Hematopoietic multipotent progenitor cell treated with erythropoietin and hydrocortisone succinate and interleukin-3 and kit ligand, for 17 days (in vitro differentiated cells): ENCODE data around the gene PTPMT1.

Source experiments
- DNase-seq: peaks from one replicate; pipeline ENCODE4 v3.0.0-alpha.2; 2015; ENCODE audit warnings: low spot score

The PTPMT1 gene

GRCh38 chr11:47578524-47579494 is 13.4 kb downstream of the PTPMT1 start, which contains the start of the genes KBTBD4 and NDUFS3:
TSS of gene KBTBD4 (minus strand) at chr11:47578970. CDS start at chr11:47578951, 19 bp downstream.
TSS of gene NDUFS3 (plus strand) at chr11:47579074. CDS start at chr11:47579092, 18 bp downstream.
- DNase-seq, result peak; percentile 95

DNA sequence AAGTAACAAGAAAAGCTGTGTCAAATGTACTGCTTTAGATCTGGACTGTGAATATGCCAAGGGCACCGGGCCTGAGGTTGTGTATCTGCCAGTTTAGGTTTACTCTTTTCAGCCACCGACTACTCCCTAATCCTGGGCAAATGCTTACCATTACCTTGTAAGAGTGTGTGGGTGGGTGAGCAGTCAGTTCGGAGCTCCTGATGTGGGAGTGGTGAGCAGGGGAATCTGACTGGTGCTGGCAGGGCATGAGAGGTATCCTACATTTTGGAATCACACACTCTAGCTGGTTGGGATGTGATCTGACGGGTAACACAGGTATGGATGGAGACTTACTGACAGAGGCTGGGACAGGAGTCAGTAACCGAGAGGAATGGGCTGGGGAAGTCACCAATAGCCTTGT is 18.4 kb downstream of the PTPMT1 start:
- no peak for DNase-seq

DNA sequence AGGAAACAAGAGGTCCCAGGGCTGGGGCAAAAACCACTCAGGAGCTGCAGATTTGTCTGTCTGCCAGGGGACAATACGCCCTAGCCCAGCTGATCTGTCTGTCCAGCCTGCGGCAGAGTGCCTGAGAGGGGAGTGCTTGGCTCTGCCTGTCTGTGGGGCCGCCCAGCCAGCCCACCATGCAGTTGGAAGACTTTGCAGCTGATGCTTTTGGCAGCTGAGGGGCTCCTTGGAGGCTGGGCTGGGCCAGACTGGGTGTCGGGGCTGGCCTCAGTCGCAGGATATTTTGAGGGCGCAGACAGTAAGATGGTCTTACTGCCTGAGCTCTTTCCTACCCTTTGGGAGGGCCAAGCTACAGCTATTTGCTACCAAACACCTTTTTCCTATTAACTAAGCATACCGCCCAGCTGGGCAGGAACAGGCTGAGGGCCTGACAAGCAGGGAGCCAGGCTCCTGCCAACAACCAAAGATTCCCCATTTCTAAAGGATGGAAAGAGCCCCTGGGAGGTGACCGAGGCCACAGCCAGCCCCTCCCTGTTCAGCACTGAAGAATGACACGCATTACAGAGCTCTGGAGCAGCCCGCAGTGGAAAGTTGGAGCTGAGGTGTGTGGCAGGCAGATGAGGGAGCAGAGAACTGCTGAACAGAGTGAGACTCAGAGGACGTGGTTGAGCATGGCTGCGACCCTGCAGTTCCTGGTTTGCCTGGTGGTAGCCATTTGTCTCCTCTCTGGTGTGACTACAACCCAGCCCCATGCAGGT is 20.9 kb downstream of the PTPMT1 start, which contains the start of gene FAM180B:
Gene FAM180B (plus strand): TSS at position 581 of the 758 bp plus-strand sequence. CDS start 91 bp downstream, at position 672.
- DNase-seq, result no peak

GRCh38 chr11:47587039-47587716 is 21.8 kb downstream of the PTPMT1 start:
- no peak for DNase-seq

GRCh38 chr11:47587723-47588326 is 22.4 kb downstream of the PTPMT1 start:
- DNase-seq, result no peak

DNA sequence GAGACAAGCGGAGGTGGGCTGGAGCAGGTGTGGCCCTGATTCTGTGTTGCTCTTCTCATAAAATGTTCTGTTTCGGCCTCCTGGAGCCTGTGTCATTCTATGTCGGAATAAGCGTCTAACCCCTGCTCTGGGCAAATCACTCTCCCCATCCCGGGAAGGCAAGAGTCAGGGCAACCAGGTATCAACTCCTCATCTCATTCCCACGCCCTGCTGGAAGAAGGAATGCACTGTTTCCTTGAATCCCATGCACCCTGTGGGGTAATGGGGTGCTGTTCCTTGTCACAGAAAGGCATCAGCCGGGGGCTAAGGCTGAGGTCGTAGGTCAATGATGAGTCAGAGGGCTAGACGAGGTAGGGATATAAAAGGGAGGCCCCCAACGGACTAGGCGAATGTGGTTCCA is 23.7 kb downstream of the PTPMT1 start:
- DNase-seq, result no peak

DNA sequence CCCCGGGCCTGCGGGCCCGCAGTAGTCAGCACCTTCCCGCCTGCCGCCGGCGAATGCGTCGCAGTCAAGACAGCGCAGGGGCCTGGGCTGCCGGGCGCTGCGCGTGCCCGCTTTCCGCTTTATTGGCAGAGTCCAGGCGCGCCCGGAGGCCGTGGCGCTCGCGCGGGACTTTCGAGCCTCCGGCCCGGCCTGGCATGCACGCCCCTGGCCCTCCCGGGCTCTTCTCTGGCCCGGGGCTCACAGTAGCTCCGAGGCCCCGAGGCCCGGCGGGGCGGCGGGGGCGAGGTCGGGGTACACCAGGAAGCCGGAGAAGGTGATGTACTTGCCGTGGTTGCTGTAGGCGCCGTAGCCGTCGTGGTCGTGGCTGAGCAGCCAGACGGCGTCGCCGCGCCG is 24.2 kb downstream of the PTPMT1 start:
- no peak for DNase-seq

- DNase-seq, result no peak
Measured at GRCh38 chr11:47589977-47590861, 24.8 kb downstream of the PTPMT1 start.

- DNase-seq, result no peak
Measured at GRCh38 chr11:47591764-47592163, 26.4 kb downstream of the PTPMT1 start.

GRCh38 chr11:47592251-47592650 is 26.9 kb downstream of the PTPMT1 start:
- DNase-seq, result no peak

GRCh38 chr11:47592970-47593369 is 27.6 kb downstream of the PTPMT1 start:
- DNase-seq, result no peak

DNA sequence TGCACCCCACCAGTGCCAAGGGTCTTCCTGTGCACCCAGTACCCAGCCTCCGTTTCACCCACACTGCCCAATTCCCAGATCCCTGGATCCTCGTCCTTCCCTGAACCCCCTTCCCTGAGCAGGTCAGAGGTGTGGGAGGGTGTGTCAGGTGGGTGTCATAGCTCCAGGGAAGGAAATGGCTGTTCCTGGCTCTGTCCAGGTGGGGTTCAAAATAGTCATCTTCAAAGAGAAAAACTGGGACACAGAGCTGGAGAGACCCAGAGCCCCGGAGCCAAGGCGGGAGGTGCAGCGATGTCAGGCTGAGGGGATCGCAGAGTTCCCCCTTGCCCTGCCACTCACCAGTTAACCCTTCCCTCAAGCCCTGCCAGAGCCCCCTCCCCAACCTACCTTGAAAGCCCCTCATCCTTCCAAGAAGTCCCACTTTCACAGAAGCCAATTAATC is 28.1 kb downstream of the PTPMT1 start:
- no peak for DNase-seq

DNA sequence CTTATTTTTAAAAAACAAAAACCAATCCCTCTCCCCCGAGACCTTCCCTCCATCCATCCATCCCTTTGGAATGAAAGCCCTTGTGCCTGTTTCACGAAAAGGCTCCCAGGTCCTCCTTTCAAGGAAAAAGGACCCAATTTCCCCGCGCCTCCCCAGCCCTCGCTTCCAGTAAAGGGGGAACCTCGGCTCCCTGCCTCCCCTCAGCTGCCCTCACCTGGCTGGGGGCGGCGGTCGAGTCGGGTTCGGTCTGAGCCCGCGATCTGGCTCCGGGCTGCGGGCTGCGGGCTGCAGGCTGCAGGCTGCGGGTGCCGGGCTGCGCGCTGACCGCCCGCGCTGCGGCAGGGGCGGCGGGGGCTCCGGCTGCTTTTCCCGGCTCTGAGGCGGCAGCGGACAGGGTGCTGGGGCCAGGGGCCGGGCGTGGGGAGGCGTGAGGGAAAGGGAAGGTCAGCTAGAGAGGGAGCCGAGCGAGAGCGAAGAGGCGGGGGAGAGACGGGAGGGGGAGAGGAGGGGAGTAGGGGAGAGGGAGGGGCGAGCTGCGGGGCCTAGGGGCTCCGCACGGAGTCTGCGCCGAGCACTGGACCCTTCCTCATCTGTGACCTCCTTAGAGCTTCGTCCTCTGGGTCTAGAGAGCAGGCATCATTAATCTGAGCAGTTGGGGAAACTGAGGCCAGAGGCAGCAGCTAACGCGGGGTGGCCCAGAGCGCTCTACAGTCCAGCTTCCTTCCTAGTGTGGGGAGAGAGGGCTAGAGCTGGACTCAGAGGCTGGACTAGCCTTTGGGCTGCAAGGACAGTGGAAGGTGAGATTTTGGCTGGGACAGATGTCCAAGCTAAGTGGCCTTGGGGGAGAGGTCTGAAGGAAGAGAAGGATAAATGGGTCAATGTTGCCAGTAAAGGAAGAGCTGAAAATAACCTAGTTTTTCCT is 28.8 kb downstream of the PTPMT1 start, which contains the start of gene C1QTNF4:
Gene C1QTNF4 (minus strand): TSS at position 478 of the 922 bp plus-strand sequence. CDS start 3,601 bp downstream, outside the sequence.
- DNase-seq, result no peak

- no peak for DNase-seq
Measured at GRCh38 chr11:47595029-47595428, 29.6 kb downstream of the PTPMT1 start.

DNA sequence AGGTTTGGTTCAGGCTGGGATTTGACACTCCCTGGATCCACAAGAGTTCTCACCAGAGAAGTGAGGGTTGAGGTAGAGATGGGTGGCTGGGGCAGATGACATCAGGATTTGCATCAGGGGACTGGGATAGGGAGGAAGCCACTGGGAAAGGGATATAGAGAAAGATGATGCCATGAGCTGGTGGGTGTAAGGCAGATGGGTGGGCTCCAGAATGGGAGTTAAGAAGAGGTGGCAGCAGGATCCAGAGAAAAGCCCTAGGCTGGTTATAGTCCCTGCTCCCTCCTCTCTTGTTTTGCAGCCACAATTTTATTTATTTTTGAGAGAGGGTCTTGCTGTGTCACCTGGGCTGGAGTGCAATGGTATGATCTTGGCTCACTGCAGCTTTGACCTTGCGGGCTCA is 30.6 kb downstream of the PTPMT1 start:
- DNase-seq, result no peak

GRCh38 chr11:47599902-47600301 is 34.5 kb downstream of the PTPMT1 start:
- no peak for DNase-seq

- no peak for DNase-seq
Measured at GRCh38 chr11:47603295-47603694, 37.9 kb downstream of the PTPMT1 start.

DNA sequence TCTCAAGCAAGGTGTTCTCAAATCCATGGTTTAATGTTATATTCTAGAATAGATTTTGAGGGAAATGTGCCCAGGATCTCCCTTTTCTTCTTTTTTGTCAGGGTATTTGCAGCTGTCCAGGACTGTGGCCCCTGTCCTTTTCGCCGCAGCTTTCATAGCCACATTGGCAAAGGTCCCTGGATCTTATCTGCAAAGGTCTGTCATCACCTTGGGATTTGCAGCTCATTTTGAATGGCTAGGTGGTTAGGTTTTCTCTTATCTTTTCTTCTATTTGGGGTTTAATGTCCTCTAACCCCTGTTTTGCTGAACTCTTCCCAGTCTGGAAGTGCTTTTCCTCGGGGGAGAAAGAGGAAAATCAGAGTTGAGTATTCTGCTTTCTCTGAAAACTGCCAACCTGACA is 40.5 kb downstream of the PTPMT1 start:
- DNase-seq, result no peak

GRCh38 chr11:47606731-47607130 is 41.3 kb downstream of the PTPMT1 start:
- DNase-seq, result no peak
